BJ (cell line): ENCODE results near the gene MAU2. TPM values are rescaled to one million over a fixed set of nuclear protein-coding genes. Genes with fewer than 3 reads are reported as not detected.

Experiments used
- CTCF ChIA-PET: fragments of 350-600 bp; formaldehyde crosslinking; extraction: SDS; loops from one replicate; lab custom pipeline; 2021; ENCODE audit warnings: antibody characterized with exemption, inconsistent platforms; lab: Yijun Ruan, JAX
- POLR2A ChIA-PET: fragments of 300-600 bp; sonication (Branson Sonifier 250); formaldehyde crosslinking; extraction: SDS; loops from one replicate; lab custom pipeline; 2021; ENCODE audit warnings: antibody characterized with exemption; lab: Charles Lee
- DNase-seq: peaks from one replicate; pipeline ENCODE4 v3.0.0-alpha.2; 2011; ENCODE audit warnings: low read depth
- H3K27me3 ChIP-seq: 2 replicates; pipeline ENCODE4 v1.6.0; 2011; ENCODE audit warnings: low read length; ENCODE audit not compliant: control insufficient read depth, insufficient read depth
- H3K36me3 ChIP-seq: 2 replicates; pipeline ENCODE4 v1.5.1; 2011; ENCODE audit warnings: low read length; ENCODE audit not compliant: control insufficient read depth, insufficient read depth
- H3K4me3 ChIP-seq: 2 replicates; pipeline ENCODE4 v1.5.1; 2011; ENCODE audit warnings: low read depth, mild to moderate bottlenecking, control low read depth, low read length
- polyA plus RNA-seq: library from polyadenylated mRNA; depleted of rRNA; stranded (reverse); fragments of >200 nt; gene quantifications from 2 replicates; pipeline ENCODE4 v1.2.3, GENCODE V29; 2011
- TF ChIP-seq, protein P1 (sequence below): IDR thresholded peaks from 2 replicates; pipeline ENCODE4 v1.5.1; 2011; ENCODE audit warnings: low read depth, mild to moderate bottlenecking, control low read depth, inconsistent platforms, low read length, moderate library complexity; ENCODE audit not compliant: insufficient read depth

MAU2 gene
- polyA plus RNA-seq, 1 experiment = 25.9 TPM

DNA sequence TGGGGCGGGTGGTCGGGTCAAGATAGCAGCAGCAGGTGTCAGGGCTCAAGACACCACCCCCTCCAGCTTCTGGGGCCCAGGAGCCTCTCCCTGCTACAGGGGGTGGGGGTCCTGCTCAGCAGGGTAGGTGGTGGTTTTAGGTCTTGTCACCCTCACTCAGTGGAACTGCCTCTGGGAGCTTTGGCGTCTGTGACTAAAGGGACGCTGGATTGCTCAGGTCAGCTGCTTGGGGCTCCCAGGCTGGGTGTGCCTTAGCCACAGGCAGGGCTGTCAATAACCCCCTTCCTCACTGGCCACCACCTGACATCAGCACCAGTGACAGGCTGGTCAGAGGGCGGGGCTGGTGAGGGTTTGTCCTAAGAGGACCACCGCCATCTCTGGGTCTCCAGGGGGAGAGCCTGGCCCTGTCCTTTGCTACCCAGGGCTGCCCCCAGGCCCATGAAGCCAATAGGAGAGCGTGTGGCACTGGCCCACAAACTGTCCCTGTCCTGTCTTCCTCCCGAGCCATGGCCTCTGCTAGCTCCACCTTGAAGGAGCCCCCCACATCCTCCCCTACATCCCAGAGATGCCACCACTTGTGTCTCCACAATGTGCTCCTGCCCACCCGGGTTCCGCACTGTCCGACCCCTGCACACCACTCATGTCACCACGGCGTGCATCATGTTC, 36.4 kb downstream of the MAU2 start:
- DNase-seq = no peak
- ChIA-PET CTCF (interaction anchor here (1.3 to 2.6 kb wide), 2 partner anchors 10 to 14 kb away, joined by 4 to 9 read pairs; no protein-coding TSS in a partner anchor), POLR2A (no interaction called here)
- Histone ChIP-seq H3K4me3 (no peak overlapping the region), H3K36me3 (peaks cover 42% of the 10 kb centered on the region), H3K27me3 (no peaks in the 10 kb centered on the region)
- TF ChIP-seq, protein P1, sequence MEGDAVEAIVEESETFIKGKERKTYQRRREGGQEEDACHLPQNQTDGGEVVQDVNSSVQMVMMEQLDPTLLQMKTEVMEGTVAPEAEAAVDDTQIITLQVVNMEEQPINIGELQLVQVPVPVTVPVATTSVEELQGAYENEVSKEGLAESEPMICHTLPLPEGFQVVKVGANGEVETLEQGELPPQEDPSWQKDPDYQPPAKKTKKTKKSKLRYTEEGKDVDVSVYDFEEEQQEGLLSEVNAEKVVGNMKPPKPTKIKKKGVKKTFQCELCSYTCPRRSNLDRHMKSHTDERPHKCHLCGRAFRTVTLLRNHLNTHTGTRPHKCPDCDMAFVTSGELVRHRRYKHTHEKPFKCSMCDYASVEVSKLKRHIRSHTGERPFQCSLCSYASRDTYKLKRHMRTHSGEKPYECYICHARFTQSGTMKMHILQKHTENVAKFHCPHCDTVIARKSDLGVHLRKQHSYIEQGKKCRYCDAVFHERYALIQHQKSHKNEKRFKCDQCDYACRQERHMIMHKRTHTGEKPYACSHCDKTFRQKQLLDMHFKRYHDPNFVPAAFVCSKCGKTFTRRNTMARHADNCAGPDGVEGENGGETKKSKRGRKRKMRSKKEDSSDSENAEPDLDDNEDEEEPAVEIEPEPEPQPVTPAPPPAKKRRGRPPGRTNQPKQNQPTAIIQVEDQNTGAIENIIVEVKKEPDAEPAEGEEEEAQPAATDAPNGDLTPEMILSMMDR = no peak

DNA sequence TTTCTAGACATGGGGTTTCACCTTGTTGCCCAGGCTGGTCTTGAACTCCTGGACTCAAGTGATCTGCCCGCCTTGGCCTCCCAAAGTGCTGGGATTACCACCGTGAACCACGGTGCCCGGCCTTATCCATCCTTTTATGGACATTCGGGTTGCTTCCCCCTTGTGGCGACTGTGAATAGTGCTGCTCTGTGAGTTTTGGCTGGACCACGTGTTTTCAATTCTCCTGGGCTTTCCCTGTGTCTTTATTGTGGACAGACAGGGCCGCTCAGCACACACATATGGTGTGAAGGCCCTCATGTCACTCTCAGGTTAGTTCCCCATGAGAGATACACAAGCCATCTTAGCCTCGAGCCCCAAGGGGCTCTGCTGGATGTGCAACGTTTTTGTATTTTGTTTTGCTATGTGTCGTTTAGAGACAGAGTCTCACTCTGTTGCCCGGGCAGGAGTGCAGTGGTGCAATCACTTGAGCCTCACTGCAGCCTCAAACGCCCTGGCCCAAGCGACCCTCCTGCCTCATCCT, 40.5 kb downstream of the MAU2 start:
- CTCF ChIA-PET = interaction anchor here (0.7 to 10.9 kb wide), 7 partner anchors 7 to 186 kb away, joined by 3 to 189 read pairs (median 4); partner anchors contain the start of gene GATAD2A
- no peaks in the 10 kb centered on the region for H3K27me3 ChIP-seq
- DNase-seq = peak; percentile 37
- H3K4me3 ChIP-seq = no peak overlapping the region
- TF ChIP-seq, protein P1 = peak; percentile 81
- H3K36me3 ChIP-seq = peaks cover 13% of the 10 kb centered on the region
- POLR2A ChIA-PET = no interaction called here

DNA sequence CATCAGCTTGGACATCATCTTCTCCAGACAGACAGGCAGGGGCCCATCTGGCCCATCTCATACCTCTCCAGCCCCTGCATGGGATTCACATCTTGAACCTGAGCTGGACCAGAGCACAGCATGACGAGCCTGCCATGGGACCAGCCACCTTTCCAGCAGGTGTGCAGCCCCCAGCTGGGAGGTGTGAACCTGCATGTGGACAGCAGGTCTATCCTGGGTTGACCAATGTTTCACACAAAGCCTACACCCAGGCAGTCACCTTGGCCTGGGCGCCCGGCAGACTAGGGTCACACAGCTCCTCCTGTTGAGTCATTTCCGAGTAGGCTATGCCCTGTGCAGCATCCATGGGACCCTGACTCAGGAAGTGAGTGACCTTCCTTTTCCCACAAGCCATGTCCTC, 41.4 kb downstream of the MAU2 start:
- CTCF ChIA-PET = interaction anchor here (0.6 to 10.9 kb wide), 6 partner anchors 8 to 187 kb away, joined by 3 to 189 read pairs (median 8); no protein-coding TSS in a partner anchor
- no peaks in the 10 kb centered on the region for H3K27me3 ChIP-seq
- no peak for DNase-seq
- H3K4me3 ChIP-seq = no peak overlapping the region
- TF ChIP-seq, protein P1 = no peak
- peaks cover 6% of the 10 kb centered on the region for H3K36me3 ChIP-seq
- POLR2A ChIA-PET = no interaction called here

DNA sequence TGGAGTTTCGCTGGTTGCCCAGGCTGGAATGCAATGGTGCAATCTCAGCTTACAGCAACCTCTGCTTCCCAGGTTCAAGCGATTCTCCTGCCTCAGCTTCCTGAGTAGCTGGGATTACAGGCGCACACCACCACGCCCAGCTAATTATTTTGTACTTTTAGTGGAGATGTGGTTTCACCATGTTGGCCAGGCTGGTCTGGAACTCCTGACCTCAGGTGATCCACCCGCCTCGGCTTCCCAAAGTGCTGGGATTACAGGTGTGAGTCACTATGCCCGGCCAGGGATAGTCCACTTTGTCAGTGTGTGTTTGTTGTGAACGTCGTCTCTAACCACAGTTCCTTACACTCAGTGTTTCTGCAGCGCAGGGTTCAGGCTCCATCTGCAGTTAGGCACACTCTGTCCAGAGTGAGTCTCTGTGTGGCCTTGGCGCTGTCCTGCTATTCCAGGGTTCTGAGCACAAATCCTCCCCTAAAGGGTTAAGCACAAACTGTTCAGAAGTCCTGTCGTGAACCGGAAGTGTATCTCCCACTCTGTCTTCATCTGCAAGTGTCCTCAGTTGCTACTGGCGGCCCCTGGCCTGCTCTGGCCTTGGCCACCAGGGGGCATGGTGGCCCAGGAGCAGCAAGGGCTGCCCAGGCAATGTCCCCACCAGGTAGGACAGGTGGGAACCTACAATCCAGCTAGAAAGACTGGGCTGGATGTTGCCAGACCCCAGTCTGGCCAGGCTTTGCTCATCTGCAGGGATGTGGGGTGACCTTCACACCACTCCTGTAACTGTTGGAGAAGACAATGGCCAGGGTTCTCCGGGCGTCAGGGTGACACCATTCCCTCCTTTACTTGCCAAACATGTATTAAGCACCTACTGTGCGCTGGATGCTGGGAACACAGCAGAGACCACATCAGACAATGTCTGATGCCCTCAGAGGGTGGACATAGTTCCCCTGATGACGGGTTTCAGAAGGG, 46.1 kb downstream of the MAU2 start:
- Histone ChIP-seq H3K4me3 (no peak overlapping the region), H3K27me3 (no peaks in the 10 kb centered on the region), H3K36me3 (peaks cover 1% of the 10 kb centered on the region; the same call in 1 of the 2 replicates)
- POLR2A ChIA-PET = no interaction called here
- DNase-seq = no peak
- TF ChIP-seq, protein P1 = peak; percentile 97
- CTCF ChIA-PET = interaction anchor here (0.6 to 10.9 kb wide), 11 partner anchors 8 to 285 kb away, joined by 3 to 189 read pairs (median 4); partner anchors contain the start of gene GATAD2A
